NCI-H1105 treated with DMSO at 0.1 percent for 48 hours (cell line): ENCODE results near the gene PXDN.
"Not testable (repeated sequence)": the region's sequence is repeated elsewhere in the genome, so short reads cannot be mapped to it uniquely, and the experiment has no call there.

Experiments used
- DNase-seq: peaks from one replicate; lab custom pipeline; 2025; lab: John Stamatoyannopoulos, UW

Gene PXDN

DNA sequence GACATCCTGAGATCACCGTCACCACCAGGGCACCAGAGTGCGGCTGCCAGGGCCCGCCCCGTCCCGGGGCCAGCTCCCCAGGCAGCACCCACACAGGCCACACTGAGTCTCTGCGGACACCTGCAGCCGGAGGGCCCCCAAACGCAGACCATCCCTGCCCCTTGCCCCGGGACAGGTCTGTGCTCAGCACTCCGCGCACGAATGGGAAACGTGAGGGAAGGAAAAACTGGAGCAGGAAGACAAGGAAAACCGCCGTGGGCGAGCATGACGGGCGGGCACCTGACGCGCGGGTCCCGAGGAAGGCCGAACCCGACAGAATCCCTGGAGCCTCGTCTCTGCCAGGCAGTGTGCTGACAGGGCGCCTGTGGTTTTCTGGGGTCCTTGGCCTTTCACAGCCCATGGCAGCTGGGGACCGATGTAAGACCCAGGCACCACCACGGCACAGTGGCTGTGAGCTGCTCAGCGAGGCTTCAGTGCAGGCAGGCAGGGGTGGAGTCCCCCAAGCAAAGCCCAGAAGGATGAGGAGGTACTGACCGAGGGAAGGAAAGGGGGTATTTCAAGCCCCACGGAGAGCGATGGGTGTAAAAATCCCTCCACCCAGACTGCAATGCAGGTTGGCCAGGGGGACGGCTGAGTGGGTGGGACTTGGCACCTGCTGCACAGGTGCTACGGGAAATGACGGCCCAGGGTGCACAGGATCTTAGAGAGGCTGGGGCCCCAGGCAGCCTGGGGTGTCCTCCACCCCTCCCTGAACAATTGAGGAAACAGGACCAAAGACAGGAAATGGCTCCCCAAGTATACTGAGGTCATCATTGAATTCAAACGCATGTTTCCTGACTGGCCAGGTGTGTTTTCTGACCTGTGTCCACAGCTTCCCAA is 59.0 kb downstream of the PXDN start:
- DNase-seq, result no peak

DNA sequence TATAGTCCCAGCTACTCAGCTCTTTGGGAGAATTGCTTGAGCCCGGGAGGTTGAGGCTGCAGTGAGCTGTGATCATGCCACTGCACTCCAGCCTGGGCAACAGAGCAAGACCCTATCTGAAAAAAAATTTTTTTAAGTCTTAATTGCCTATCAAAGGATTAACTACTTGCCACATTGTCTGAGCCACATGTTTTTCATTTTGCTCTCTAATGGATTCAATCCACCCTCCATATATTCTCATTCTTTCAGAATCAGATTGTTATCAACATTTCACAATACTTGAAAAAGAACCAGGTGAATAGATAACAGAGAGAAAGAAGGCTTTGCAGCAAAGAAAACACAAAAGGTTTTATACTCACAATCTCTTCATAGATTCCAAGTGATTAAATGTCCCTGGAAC is 61.0 kb downstream of the PXDN start:
- no peak for DNase-seq

DNA sequence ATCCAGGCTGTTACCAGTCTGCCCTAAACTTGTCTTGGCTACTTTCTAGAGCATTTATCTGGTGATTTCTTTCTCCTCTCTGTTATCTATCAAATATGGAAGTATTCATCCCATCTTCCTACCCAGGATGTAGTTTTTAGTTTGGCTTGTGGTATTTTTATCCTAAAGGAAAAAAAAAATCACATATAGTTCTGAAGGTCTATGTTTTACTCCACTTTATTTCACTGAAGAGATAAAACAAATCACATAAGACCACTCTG is 62.2 kb downstream of the PXDN start:
- no peak for DNase-seq

DNA sequence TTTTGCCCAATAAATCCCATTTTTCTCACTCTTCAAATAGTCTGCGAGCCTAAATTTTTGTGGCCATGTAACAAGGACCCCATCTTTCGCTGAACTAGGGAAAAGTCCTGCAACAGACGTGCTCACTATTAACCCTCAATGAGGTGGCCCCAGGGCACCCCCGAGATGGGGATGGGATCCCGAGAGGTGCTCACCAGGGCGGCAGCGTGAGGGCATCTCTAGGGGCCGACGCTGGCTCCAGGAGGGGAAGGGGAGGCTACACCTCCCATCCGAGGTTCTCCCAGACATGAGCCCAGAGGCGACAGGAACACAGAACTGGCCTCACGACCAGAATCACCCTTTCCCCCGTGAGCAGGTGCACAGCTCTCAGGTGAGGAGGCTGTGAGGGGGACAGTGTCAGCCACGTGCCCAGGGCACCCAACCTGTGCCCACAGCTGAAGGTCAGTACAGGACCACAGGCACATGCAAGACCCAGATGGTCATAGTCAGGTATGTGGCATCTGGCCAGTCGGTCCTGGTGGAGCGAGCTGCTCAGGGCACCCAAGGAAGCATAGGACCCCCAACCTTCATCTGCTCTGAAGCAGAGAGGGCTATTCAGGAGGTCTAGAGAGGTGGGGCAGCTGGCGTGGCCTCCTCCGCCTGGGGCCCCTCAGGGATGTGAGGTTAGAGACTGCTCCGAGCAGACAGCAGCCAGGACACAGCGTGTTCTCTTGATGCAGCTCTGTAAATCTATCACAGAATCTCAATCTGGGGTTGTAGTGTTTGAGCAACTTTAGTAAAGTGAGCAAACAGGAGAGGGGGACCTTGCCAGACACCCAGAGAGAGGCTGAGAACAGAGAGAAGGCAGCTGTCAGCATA is 62.8 kb downstream of the PXDN start:
- no peak for DNase-seq

DNA sequence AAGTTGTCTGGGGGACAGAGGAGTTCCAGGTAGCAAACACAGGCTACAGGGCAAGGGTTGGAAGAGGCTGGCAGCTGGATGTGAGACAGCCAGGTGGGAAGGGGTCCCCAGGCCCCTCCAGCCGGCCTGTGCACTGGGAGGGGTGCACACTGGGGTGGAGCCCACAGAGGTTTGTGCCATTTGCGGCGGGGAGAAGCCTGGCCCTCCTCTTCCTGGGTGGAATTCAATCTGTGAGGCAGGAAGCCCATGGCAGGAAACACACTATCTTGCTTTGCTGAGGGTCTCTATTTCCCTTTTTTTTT is 63.3 kb downstream of the PXDN start:
- no peak for DNase-seq

DNA sequence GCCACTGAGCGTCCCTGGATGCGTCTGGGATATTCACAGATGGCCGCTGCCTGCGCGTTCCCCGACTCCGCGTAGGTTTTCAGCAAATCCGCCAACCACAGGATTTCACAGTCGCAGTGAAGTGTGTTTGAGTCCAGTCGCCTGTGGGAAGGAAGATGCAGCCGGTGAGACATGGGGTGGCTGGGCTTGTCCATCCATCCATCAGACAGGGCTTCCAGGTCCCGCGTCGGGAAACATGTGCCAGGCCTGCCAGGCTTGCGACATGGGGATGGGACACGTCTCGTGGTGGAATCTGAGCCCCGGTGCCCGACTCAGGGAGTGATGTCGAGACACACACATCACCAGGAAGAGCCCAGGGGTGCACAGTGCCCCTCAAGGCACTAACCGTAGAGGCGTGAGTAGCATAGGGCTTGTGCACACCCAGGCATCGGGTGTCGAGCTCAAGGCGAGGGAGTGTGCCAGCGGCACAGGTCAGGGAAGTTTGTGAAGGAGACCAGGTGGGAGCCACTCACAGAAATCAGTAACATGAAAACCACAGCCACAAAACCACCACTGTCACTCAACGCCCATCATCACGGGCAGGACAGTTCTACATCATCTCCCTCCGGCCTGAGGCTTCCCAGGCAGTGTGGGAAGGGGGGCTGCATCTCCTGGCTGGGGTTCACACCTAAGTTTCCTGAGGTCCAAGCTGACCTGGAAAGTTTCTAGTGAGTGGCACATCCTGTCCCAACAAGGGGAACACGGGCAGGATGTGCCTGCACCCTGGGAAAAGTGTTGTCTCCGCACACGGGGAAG is 63.9 kb downstream of the PXDN start:
- no peak for DNase-seq

DNA sequence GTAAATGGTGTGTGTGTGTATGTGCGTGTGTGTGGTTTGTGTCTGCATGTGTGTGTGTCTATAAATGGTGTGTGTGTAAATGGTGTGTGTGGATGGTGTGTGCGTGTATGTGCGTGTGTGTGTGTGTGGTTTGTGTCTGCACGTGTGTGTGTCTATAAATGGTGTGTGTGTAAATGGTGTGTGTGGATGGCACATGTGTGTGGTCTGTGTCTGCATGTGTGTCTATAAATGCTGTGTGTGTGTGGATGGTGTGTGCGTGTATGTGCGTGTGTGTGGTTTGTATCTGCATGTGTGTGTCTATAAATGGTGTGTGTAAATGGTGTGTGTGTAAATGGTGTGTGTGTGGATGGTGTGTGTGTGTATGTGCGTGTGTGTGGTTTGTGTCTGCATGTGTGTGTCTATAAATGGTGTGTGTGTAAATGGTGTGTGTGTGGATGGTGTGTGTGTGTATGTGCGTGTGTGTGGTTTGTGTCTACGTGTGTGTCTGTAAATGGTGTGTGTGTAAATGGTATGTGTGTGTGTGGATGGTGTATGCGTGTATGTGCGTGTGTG is 64.8 kb downstream of the PXDN start:
- DNase-seq, result not testable (repeated sequence)

DNA sequence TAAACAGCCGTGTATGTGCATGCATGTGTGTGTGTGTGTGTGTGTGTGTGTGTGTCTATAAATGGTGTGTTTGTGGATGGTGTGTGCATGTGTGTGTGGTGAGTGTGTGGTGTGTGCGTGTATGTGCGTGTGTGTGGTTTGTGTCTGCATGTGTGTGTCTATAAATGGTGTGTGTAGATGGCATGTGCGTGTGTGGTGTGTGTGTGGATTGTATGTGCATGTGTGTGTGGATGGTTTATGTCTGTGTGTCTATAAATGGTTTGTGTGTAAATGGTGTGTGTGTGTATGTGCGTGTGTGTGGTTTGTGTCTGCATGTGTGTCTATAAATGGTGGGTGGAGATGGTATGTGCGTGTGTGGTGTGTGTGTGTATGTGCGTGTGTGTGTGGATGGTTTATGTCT is 65.2 kb downstream of the PXDN start:
- DNase-seq, result not testable (repeated sequence)

DNA sequence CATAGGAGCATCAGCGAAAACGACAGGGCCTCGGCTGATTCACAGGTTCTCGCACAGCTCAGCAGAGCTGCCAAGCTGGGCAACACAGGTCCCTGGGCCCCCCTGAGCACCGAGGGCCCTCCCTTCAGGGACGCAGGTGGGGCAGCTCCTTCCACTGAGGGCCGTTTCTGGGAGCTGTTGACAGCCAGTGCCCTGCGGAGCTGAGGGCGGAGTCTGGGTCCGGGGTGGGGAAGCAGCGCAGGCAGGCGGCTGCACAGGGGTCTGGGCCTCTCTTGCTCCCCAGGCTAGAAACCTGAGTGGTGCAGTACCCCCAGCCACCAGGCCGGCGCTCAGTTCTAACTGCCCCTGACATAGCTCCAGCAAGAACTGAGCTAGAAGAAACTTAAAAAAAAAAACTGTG is 65.7 kb downstream of the PXDN start:
- no peak for DNase-seq

DNA sequence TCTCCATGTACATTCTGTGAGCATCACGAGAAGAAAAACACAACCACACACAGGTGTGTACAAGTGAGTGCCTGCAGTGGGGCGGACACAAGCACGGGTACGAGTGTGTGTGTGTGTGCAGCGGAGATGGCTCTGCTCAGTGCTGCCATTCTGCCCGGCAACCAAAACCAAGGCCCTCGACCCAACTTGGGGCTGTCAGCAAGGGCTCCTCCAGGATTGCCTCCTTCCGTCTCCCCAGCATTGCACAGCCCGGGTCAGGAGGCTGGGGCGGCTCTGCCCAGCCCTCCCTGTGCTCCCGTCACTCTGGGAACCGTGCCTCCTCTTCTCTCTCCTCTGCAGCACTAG is 66.5 kb downstream of the PXDN start:
- DNase-seq, result no peak

DNA sequence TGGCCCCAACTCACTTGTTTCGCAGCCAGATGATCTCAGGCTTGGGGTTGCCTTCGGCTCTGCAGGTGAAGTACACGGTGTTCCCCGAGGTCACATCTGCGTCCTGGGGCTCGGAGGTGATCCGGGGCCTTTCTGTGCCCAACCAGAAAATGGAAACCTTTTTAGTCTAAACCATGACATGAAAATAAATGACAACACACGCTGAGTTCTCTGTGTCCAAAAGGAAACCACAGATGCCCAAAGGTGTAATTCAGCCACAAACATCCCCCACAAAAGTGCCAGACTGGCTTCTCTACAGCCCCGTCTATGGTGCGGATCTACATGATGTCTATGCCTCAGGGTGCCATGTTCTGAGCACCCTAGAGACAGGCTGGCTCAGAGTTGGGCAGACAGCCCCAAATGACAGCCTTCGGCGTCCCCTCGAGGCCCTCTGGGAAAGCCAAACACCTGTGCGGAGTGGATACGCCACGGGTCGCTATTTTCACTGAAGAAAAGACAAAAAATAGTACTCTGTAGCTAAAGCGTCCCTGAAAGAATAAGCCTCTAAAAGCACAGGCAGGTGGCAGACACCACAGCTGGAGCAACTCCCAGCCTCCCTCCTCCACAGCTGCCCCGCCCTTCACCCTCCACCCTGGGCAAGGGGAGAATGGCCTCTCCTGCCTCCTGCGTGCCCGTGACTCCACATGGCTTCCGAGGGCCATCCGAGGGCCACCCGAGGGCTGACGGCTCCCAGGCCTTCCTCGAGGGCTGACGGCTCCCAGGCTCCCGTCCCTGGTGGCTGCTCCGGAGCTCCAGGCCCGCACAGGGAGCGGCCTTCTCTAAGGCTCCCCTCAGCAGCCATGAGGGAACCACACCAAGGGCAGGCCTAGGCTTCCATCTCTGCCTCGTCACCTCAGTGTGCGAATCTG is 67.1 kb downstream of the PXDN start:
- DNase-seq, result no peak

DNA sequence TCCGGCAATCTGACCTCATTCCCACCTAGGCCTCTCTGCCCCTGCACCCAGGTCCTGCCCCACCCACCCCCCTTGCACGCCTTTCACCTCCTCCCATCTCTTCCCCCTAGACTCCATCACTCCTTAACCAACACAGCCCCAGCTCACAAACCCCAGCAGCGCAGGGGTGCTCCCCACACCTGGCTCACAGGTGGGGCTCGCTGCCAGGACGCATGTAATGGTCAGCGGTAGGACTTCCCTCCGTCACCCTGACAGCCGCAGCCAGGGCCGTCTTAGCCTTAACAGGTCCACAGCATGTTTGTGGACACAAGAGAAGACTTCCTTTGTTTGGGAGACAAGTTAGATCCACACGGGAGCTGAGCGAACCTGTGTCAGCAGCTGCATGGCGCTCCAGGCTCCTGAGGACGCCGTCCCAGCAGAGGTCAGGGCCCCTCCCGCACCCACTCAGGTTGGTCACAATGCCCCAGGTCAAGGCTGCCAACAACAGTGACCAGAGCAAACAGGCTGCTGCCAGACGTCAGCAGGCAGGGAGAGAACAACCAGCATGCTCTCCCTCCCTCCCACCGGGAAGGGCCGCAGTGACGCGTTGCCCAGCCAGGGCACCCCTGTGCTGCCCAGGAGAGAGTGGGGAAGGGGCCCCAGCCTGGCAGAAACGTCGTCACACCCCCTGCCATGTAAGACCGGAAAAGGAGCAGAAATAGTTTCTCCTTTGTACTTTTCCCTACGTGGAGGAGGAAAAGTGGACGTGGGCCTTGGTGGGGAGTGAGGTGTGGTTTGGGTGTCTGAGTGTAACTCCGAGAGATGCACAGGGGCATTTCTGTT is 68.0 kb downstream of the PXDN start:
- DNase-seq, result no peak

DNA sequence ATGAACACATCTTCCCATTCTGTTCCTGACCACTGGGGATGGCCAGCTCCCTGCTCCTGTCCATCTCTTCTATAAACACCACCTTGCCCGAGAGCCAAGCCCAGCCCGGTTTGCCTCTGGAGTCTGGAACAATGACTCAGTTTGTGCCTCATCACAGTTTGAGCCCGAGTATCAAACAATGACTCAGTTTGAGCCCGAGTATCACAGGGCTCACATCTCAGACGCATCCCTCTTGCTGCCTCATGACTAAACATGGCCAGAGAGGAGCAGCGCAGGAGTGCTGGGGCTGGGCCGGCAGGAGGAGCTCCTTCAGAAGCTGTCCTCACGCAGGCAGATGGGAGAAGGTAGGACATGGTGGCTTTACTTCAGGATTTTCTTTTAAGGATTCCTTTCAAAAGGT is 68.7 kb downstream of the PXDN start:
- DNase-seq, result no peak

DNA sequence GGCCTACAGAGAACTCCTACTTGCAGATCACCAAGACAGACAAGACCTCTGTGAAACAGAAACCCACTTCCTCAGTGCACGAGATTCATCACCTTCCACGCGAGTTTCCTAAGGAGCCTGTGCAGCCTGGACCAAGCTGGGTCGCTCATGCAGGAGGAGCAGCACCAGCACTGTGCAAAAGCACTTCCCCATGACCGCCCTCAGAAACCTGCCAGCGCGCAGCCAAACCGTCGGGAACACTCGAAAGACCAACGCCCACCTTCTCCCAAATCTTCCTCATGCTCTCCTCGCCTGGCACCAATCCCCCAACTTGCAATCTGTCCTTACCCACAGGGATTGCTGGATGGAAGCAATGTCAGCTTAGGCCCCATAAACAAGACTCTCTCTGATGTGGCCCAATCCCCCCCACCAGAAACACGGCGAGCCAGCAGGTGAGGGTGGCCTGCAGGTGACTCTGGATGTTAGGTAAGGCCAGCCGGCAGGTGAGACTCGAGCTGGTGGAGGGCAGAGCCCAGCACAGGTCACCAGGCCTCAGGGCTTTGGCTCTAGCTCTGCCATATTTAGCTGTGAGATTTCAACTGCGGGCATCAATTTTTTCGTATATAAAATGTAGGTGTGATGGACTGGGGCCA is 69.4 kb downstream of the PXDN start:
- no peak for DNase-seq

DNA sequence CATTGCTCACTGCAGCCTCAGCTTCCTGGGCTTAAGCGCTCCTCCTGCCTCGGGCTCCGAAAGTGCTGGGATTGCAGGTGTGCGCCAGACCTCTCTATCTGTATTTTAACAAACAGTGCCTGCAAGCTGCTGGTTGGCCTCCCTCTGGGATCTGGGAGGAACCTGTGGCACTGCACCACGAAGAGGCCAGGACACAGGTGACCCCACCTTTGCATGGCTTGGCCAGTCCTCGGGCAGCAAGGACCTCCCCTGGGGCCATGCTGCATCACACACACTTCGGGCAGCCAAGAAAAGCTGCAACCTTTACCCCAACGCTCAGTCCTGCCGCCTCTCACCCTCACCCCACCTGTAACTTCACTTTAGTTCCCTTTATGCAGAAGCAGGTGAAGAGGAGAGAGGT is 70.0 kb downstream of the PXDN start:
- DNase-seq, result no peak

DNA sequence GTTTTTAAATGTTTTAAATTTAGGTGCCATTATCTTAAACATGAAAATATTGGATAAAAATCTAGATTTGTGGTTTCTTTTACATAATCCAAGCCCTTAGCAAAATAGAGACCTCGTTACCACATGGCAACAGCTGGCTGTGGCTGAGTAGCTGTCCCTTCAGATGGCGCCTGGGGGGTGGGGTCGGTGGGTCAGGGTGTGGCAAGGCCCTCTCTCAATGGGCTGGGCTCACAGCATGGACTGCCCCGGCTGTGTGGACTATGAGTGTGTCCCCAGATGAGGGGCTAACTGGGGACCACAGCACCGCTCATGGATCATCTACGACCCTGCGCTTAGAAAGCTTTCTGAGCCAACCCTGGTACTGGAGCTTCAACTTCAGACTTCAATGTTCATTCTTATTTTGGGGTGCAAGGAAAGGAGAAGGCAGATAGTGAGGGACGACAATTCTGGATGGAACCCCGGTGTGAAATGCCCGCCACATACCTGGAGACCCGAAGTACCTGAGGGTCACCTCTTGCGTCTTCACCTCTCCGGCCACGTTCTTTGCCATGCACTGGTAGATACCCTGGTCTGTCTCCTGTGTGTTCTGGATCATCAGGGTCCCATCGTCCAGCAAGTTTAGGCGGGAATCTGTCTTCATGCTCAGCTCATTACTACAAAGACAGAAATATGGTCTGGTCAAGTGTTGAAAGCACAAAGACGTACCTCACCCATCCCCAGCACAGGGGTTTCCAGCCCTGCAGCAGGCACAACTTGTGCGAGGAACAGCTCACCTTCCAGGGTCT is 71.0 kb downstream of the PXDN start:
- DNase-seq, result no peak

DNA sequence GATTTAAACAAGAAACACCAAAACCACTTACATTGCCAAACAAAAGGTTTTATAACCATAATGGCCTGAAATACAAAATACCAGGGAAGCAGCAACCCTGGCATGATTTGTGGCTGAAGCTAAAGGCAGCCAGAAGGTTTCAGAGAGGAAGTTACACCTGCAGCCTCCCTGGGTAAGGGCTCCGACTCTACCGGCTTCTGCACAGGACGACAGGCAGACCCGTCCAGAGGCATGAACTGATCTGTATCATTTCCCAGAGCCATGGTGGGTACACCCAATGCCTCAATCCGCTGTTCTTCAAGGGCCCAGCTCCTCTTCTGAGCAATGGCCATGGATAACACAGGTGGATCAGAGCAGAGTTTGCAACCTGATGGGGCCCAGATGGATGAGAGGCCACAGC is 71.6 kb downstream of the PXDN start:
- no peak for DNase-seq

DNA sequence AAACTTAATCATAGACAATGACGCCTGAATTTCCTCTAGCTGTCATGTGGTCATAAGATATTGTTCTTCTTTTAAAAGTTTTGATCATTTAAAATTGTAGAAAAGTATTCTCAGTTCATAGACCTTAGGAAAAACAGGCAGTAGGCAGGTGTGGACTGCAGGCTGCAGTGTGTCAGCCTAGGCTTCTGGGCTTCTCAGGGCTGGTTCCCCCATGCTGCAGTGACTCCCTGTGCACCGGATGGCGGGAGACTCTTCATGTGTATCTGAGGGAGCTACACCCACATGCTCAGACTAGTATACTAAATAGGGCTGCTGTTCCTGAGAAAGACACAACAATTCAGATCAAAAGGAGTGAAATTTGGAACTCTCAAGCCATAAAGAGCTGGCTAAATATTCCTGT is 72.4 kb downstream of the PXDN start:
- DNase-seq, result no peak

DNA sequence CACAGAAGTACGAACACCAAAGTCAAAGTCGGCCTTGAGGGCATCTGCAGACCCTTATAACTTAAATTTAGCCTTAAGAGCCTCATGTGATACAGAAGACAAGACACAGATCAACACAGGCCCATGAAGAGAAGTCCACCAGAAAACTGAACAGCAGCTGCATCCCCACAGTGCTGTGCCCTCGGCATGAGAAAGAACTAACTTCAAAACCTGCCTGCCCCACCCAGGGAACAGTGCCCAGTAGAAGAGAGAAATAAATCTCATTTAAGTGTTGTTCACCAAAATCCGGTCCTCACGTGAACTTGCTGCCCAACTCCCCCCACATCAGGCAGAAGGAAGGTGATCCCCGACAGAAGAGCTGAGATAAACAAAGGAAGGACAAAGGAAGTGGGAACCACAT is 73.7 kb downstream of the PXDN start:
- no peak for DNase-seq
